Esophagus squamous epithelium (tissue), 4 donors: ENCODE data around the gene MUL1.

Experiments
- POLR2A ChIP-seq, 4 donors: fragments of 450-650 bp; IDR thresholded peaks; one replicate each; pipeline ENCODE4 v1.6.1; 2017; ENCODE audit warnings: antibody characterized with exemption in 4 of 4, mild to moderate bottlenecking in 4 of 4, moderate library complexity in 3 of 4
- TF ChIP-seq, protein P1 (sequence below), 6 experiments: fragments of 450-650 bp in 4 of 6; fragments of 200-600 bp in 2 of 6; sonication (generic) in 2 of 6; IDR thresholded peaks; one replicate each; pipeline ENCODE4 v1.5.1; 2016 to 2019; ENCODE audit warnings: antibody characterized with exemption in 6 of 6, mild to moderate bottlenecking in 4 of 6, moderate library complexity in 4 of 6

DNA sequence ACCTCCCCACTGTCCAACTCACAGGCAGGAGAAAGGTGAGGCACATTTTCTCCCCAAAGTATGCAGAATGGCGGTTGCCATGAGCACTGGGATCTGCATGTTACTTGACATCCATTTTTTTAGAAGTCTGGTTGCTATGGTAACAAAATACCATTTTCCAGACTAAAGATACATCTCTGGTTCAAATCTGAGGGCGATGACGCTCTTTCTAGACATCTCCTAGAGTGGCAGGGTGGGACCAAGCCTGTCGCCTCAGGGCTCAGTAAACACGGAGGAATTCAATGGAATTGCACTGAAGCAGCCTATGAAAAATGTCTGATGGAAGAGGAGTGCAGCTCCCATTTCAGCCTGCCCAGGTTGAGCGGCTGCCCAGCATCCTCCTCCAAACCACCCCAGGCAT lies 22.9 kb upstream of the MUL1 start:
- TF ChIP-seq, protein P1, sequence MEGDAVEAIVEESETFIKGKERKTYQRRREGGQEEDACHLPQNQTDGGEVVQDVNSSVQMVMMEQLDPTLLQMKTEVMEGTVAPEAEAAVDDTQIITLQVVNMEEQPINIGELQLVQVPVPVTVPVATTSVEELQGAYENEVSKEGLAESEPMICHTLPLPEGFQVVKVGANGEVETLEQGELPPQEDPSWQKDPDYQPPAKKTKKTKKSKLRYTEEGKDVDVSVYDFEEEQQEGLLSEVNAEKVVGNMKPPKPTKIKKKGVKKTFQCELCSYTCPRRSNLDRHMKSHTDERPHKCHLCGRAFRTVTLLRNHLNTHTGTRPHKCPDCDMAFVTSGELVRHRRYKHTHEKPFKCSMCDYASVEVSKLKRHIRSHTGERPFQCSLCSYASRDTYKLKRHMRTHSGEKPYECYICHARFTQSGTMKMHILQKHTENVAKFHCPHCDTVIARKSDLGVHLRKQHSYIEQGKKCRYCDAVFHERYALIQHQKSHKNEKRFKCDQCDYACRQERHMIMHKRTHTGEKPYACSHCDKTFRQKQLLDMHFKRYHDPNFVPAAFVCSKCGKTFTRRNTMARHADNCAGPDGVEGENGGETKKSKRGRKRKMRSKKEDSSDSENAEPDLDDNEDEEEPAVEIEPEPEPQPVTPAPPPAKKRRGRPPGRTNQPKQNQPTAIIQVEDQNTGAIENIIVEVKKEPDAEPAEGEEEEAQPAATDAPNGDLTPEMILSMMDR (IDR thresholded peaks at IDR 0.05), result no peak
- no peak for TF ChIP-seq POLR2A (IDR thresholded peaks at IDR 0.05)
